H9 (cell line): Measurements from ENCODE around the gene SPOCD1. TPM values are rescaled to one million over a fixed set of nuclear protein-coding genes. Genes with fewer than 3 reads are reported as not detected.

Source experiments
- DNase-seq: peaks from one replicate; pipeline ENCODE4 v3.0.0-alpha.2; 2017
- H2AFZ ChIP-seq: one replicate; pipeline ENCODE4 v1.6.1; 2013; ENCODE audit warnings: mild to moderate bottlenecking, low read length, control low read depth, moderate library complexity
- H2AK5ac ChIP-seq: 2 replicates; pipeline ENCODE4 v1.6.1; 2013; ENCODE audit warnings: low read length, control low read depth, mixed read lengths; ENCODE audit not compliant: insufficient read length
- H2BK120ac ChIP-seq: one replicate; pipeline ENCODE4 v1.6.1; 2013; ENCODE audit warnings: low read depth, mild to moderate bottlenecking, low read length, control low read depth, inconsistent platforms; ENCODE audit not compliant: poor library complexity, severe bottlenecking
- H2BK12ac ChIP-seq: 2 replicates; pipeline ENCODE4 v1.6.1; 2013; ENCODE audit warnings: low read length, control low read depth, mixed read lengths, low read depth; ENCODE audit not compliant: insufficient read length
- H2BK15ac ChIP-seq: 2 replicates; pipeline ENCODE4 v1.6.1; 2013; ENCODE audit warnings: low read depth, low read length, control low read depth
- H2BK20ac ChIP-seq: one replicate; pipeline ENCODE4 v1.6.1; 2013; ENCODE audit warnings: low read depth, mild to moderate bottlenecking, low read length, control low read depth, inconsistent platforms; ENCODE audit not compliant: poor library complexity, severe bottlenecking
- H2BK5ac ChIP-seq: 2 replicates; pipeline ENCODE4 v1.6.1; 2013; ENCODE audit warnings: low read length, control low read depth, mixed read lengths; ENCODE audit not compliant: insufficient read length
- H3K14ac ChIP-seq: 2 replicates; pipeline ENCODE4 v1.6.1; 2013; ENCODE audit warnings: low read length, control low read depth; ENCODE audit not compliant: insufficient read depth
- H3K18ac ChIP-seq: 2 replicates; pipeline ENCODE4 v1.6.1; 2013; ENCODE audit warnings: low read depth, mild to moderate bottlenecking, mixed read lengths, low read length, control low read depth; ENCODE audit not compliant: insufficient read length
- H3K23ac ChIP-seq: 2 replicates; pipeline ENCODE4 v1.6.1; 2013; ENCODE audit warnings: low read length, control low read depth, mixed read lengths, low read depth; ENCODE audit not compliant: insufficient read length
- H3K23me2 ChIP-seq: 2 replicates; pipeline ENCODE4 v1.6.1; 2013; ENCODE audit warnings: low read depth, mild to moderate bottlenecking, mixed read lengths, low read length, control low read depth; ENCODE audit not compliant: insufficient read length, poor library complexity, severe bottlenecking
- H3K27ac ChIP-seq: 2 replicates; pipeline ENCODE4 v1.5.1; 2013; ENCODE audit warnings: low read length, control low read depth, mixed read lengths, low read depth; ENCODE audit not compliant: insufficient read length
- H3K27me3 ChIP-seq: 2 replicates; pipeline ENCODE4 v1.6.1; 2013; ENCODE audit warnings: low read length, control low read depth, inconsistent platforms; ENCODE audit not compliant: insufficient read depth
- H3K4ac ChIP-seq: 2 replicates; pipeline ENCODE4 v1.6.1; 2013; ENCODE audit warnings: low read depth, mild to moderate bottlenecking, control low read depth, inconsistent platforms, low read length, moderate library complexity
- H3K4me1 ChIP-seq: 2 replicates; pipeline ENCODE4 v1.6.1; 2013; ENCODE audit warnings: low read length, control low read depth, inconsistent platforms; ENCODE audit not compliant: insufficient read depth
- H3K4me2 ChIP-seq: 2 replicates; pipeline ENCODE4 v1.6.1; 2013; ENCODE audit warnings: low read length, control low read depth, mixed read lengths; ENCODE audit not compliant: insufficient read length, insufficient read depth
- H3K56ac ChIP-seq: 2 replicates; pipeline ENCODE4 v1.6.1; 2013; ENCODE audit warnings: low read depth, mild to moderate bottlenecking, mixed read lengths, low read length, control low read depth; ENCODE audit not compliant: insufficient read length
- H3K79me1 ChIP-seq: 2 replicates; pipeline ENCODE4 v1.6.1; 2013; ENCODE audit warnings: low read depth, mild to moderate bottlenecking, moderate library complexity, low read length, control low read depth, inconsistent platforms; ENCODE audit not compliant: insufficient read depth, poor library complexity, severe bottlenecking
- H3K79me2 ChIP-seq: 2 replicates; pipeline ENCODE4 v1.6.1; 2013; ENCODE audit warnings: low read length, control low read depth, inconsistent platforms; ENCODE audit not compliant: insufficient read depth
- H3K9ac ChIP-seq: 2 replicates; pipeline ENCODE4 v1.6.1; 2013; ENCODE audit warnings: low read length, control low read depth, mixed read lengths; ENCODE audit not compliant: insufficient read length; ENCODE audit errors: extremely low read depth
- H3K9me3 ChIP-seq: one replicate; pipeline ENCODE4 v1.6.1; 2013; ENCODE audit warnings: low read depth, low read length, inconsistent platforms; ENCODE audit not compliant: control insufficient read depth
- H3T11ph ChIP-seq: one replicate; pipeline ENCODE4 v1.6.1; 2013; ENCODE audit warnings: mild to moderate bottlenecking, low read length, control low read depth, inconsistent platforms
- H4K20me1 ChIP-seq: one replicate; pipeline ENCODE4 v1.6.1; 2013; ENCODE audit not compliant: control insufficient read depth, insufficient read length, insufficient read depth
- H4K5ac ChIP-seq: 2 replicates; pipeline ENCODE4 v1.6.1; 2013; ENCODE audit warnings: low read depth, mild to moderate bottlenecking, mixed read lengths, low read length, control low read depth; ENCODE audit not compliant: insufficient read length
- H4K8ac ChIP-seq: replicated peaks from 2 replicates; pipeline ENCODE4 v1.6.1; 2013; ENCODE audit warnings: low read length, control low read depth, mixed read lengths, low read depth; ENCODE audit not compliant: insufficient read length
- H4K91ac ChIP-seq: 2 replicates; pipeline ENCODE4 v1.6.1; 2013; ENCODE audit warnings: low read depth, mild to moderate bottlenecking, moderate library complexity, mixed read lengths, low read length, control low read depth; ENCODE audit not compliant: insufficient read length
- H3K27ac Mint-ChIP-seq, 3 experiments: 2 replicates in 2 of 3; 3 replicates in 1 of 3; pipeline ENCODE4 v1.8.0; 2020 to 2021; ENCODE audit warnings: mixed read lengths in 3 of 3, mild to moderate bottlenecking in 1 of 3, moderate library complexity in 1 of 3
- H3K27me3 Mint-ChIP-seq: 2 replicates; pipeline ENCODE4 v1.8.0; 2021; ENCODE audit warnings: low read depth, mild to moderate bottlenecking, moderate library complexity, mixed read lengths
- H3K36me3 Mint-ChIP-seq, 3 experiments: 2 replicates in 2 of 3; 3 replicates in 1 of 3; pipeline ENCODE4 v1.8.0; 2020 to 2021; ENCODE audit warnings: low read depth in 3 of 3, mixed read lengths in 3 of 3; ENCODE audit not compliant: insufficient read depth in 1 of 3
- H3K4me1 Mint-ChIP-seq, 2 experiments: 2 replicates each; pipeline ENCODE4 v1.8.0; 2020; ENCODE audit warnings: mixed read lengths in 2 of 2
- H3K4me3 Mint-ChIP-seq, 2 experiments: 2 replicates in 1 of 2; 3 replicates in 1 of 2; pipeline ENCODE4 v1.8.0; 2020 to 2021; ENCODE audit warnings: mild to moderate bottlenecking in 2 of 2, mixed read lengths in 2 of 2, moderate library complexity in 1 of 2
- H3K9me3 Mint-ChIP-seq, 2 experiments: 2 replicates in 1 of 2; 3 replicates in 1 of 2; pipeline ENCODE4 v1.8.0; 2020; ENCODE audit warnings: mild to moderate bottlenecking in 2 of 2, mixed read lengths in 2 of 2, moderate library complexity in 1 of 2
- WGBS: extraction: QIAGEN DNeasy Blood & Tissue Kit; methylation state at CpG from one replicate; pipeline ENCODE4 v1.1.7; 2013; ENCODE audit warnings: missing lambda C conversion rate, low lambda C conversion rate, mixed read lengths; ENCODE audit not compliant: insufficient read length; ENCODE audit errors: extremely low coverage; 5-methylcytosine and 5-hydroxymethylcytosine counted together
- total RNA-seq: library from RNA; stranded (reverse); gene quantifications from 2 replicates; pipeline ENCODE4 v1.2.1, GENCODE V29; 2021
- TF ChIP-seq, protein P1 (sequence below): fragments of 200-600 bp; sonication (generic); conservative IDR thresholded peaks from 3 replicates; pipeline ENCODE4 v1.8.0; 2021; ENCODE audit warnings: antibody characterized with exemption, mild to moderate bottlenecking

Gene SPOCD1
- total RNA-seq, 1 experiment from 2014 or later: 1.5 TPM

DNA sequence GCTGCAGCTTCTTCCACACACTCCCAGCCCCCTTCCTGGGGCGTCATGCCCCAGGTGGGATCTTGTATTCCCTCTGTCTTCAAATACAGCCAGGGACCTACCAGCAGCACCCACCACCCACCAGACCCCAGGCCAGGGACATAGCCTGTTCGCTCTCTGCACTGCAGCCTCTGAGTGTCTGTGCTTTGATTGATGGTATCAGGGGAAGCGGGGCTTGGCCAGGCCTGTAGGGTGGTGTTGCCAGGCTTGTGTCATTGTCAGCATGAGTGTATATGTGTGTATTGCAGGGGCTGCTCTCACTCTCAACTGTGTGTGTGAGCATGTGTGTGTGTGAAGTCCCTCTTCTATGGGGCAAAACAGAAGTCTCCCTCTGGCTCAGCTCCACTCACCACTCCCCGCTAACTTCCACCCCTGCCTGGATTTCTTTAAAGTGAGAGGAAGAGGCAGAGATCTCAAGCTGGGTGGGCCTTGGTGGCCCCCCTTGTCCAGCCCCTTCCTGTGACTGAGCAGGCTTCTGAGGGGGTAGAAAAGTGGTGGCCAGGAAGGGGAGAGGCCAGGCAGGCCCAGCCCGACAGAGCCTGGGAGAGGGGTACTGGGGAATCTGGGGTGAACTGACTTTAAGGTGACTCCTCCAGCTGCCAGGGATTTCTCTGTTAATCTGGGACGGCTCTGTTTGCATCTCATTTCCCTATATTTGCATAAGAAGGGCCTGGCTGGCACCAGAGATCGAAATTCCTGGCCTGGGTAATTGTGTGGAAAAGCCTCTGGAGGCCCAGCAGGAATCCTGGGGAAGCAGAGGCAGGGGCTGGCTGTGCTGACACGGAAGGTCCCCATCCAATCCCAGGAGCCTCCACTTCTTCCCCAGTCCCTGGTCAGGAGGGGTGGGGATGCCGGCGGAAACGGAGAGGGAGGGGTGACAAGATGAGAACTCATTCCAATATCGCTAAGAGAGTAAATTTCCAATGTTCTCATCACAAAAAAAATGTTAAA is 33.1 kb downstream of the SPOCD1 start:
- Histone ChIP-seq H2BK5ac (no peak overlapping the region), H3K27me3 (no peaks in the 10 kb centered on the region), H2AFZ (no peak overlapping the region), H3T11ph (no peak overlapping the region), H4K8ac (no peak overlapping the region), H3K4me2 (no peak overlapping the region), H4K5ac (no peak overlapping the region), H3K23ac (no peak overlapping the region), H3K23me2 (no peaks in the 10 kb centered on the region), H2BK120ac (no peak overlapping the region), H4K20me1 (no peaks in the 10 kb centered on the region), H3K9ac (no peak overlapping the region), H3K4me1 (peaks cover 11% of the 10 kb centered on the region; the same call in 1 of the 2 replicates), H3K18ac (peak overlapping the region; percentile 59), H3K56ac (no peak overlapping the region), H2BK12ac (no peak overlapping the region), H3K27ac (no peak overlapping the region), H2AK5ac (no peak overlapping the region), H3K14ac (peak overlapping the region; percentile 52), H4K91ac (no peak overlapping the region), H2BK15ac (no peak overlapping the region), H2BK20ac (no peak overlapping the region), H3K79me2 (no peaks in the 10 kb centered on the region), H3K79me1 (no peaks in the 10 kb centered on the region), H3K4ac (no peak overlapping the region), H3K9me3 (no peaks in the 10 kb centered on the region)
- peak; percentile 64 for DNase-seq
- Mint-ChIP-seq H3K4me1 (peaks cover 35 to 46% of the 10 kb centered on the region in 2 experiments), H3K36me3 (no peaks in the 10 kb centered on the region), H3K27me3 (peaks cover 8% of the 10 kb centered on the region), H3K9me3 (no peaks in the 10 kb centered on the region), H3K4me3 (peak overlapping the region in 1 of 2 experiments; percentile 58; a peak in 3 of 5 replicates), H3K27ac (peak overlapping the region; percentile 21 to 94 (median 90); a peak in 4 of 7 replicates)
- TF ChIP-seq, protein P1, sequence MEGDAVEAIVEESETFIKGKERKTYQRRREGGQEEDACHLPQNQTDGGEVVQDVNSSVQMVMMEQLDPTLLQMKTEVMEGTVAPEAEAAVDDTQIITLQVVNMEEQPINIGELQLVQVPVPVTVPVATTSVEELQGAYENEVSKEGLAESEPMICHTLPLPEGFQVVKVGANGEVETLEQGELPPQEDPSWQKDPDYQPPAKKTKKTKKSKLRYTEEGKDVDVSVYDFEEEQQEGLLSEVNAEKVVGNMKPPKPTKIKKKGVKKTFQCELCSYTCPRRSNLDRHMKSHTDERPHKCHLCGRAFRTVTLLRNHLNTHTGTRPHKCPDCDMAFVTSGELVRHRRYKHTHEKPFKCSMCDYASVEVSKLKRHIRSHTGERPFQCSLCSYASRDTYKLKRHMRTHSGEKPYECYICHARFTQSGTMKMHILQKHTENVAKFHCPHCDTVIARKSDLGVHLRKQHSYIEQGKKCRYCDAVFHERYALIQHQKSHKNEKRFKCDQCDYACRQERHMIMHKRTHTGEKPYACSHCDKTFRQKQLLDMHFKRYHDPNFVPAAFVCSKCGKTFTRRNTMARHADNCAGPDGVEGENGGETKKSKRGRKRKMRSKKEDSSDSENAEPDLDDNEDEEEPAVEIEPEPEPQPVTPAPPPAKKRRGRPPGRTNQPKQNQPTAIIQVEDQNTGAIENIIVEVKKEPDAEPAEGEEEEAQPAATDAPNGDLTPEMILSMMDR: no peak
- WGBS: no CpG with 5 or more reads among the region's 12 CpGs
